Breast epithelium (tissue), 4 donors: ENCODE data around the gene ASB4. TPM values are rescaled to one million over a fixed set of nuclear protein-coding genes. Genes with fewer than 3 reads are reported as not detected.

ENCODE experiments used
- DNase-seq, 2 donors: peaks; one replicate each; pipeline ENCODE4 v3.0.0-alpha.2; 2019; ENCODE audit warnings: low spot score in 2 of 2
- H3K27ac ChIP-seq, 2 donors: fragments of 200-600 bp; sonication (generic) in 1 of 2; one replicate each; pipeline ENCODE4 v1.5.1; 2016 to 2019; ENCODE audit warnings: mild to moderate bottlenecking in 1 of 2
- H3K27me3 ChIP-seq, 2 donors: fragments of 200-600 bp; sonication (generic) in 1 of 2; one replicate each; pipeline versions ENCODE4 v1.5.1 to v1.6.0; 2017 to 2019; ENCODE audit warnings: control low read depth in 1 of 2, mild to moderate bottlenecking in 1 of 2
- H3K36me3 ChIP-seq: fragments of 200-600 bp; one replicate; pipeline ENCODE4 v1.5.1; 2019
- H3K4me1 ChIP-seq, 2 donors: fragments of 200-600 bp; sonication (generic); one replicate each; pipeline ENCODE4 v1.5.1; 2016 to 2019; ENCODE audit warnings: control low read depth in 1 of 2
- H3K4me3 ChIP-seq, 3 donors: fragments of 200-600 bp; sonication (generic); 1 replicate in 2 of 3; 2 replicates in 1 of 3; pipeline ENCODE4 v1.5.1; 2016 to 2019; ENCODE audit warnings: mild to moderate bottlenecking in 3 of 3, moderate library complexity in 2 of 3
- H3K9me3 ChIP-seq, 2 donors: fragments of 200-600 bp; sonication (generic) in 1 of 2; one replicate each; pipeline ENCODE4 v1.5.1; 2016 to 2019; ENCODE audit warnings: control low read depth in 1 of 2
- POLR2A ChIP-seq: fragments of 450-650 bp; IDR thresholded peaks from one replicate; pipeline ENCODE4 v1.6.1; 2016; ENCODE audit warnings: antibody characterized with exemption, mild to moderate bottlenecking, moderate library complexity
- POLR2AphosphoS5 ChIP-seq, 3 donors: sonication (generic); formaldehyde crosslinking; IDR thresholded peaks; one replicate each; pipeline ENCODE4 v1.6.1; 2017; ENCODE audit warnings: antibody characterized with exemption in 3 of 3
- intact Hi-C: fragments of 100-400 bp; cut with DNase I; formaldehyde crosslinking; loops from one replicate; pipeline ENCODE4 v1.15.1; 2023; ENCODE audit warnings: low total_unique reads
- total RNA-seq, 3 donors: library from RNA; depleted of rRNA; stranded (reverse); fragments of >200 nt; gene quantifications; one replicate each; pipeline ENCODE4 v1.1.0, GENCODE V29; 2016
- TF ChIP-seq, protein P1 (sequence below), 3 donors: fragments of 450-650 bp; IDR thresholded peaks; one replicate each; pipeline ENCODE4 v1.5.1; 2016 to 2017; ENCODE audit warnings: antibody characterized with exemption in 3 of 3, mild to moderate bottlenecking in 3 of 3, moderate library complexity in 3 of 3

The ASB4 gene, protein sequence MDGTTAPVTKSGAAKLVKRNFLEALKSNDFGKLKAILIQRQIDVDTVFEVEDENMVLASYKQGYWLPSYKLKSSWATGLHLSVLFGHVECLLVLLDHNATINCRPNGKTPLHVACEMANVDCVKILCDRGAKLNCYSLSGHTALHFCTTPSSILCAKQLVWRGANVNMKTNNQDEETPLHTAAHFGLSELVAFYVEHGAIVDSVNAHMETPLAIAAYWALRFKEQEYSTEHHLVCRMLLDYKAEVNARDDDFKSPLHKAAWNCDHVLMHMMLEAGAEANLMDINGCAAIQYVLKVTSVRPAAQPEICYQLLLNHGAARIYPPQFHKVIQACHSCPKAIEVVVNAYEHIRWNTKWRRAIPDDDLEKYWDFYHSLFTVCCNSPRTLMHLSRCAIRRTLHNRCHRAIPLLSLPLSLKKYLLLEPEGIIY
- total RNA-seq = under 1 TPM; 0.16 to 0.33 (median 0.29) TPM

DNA sequence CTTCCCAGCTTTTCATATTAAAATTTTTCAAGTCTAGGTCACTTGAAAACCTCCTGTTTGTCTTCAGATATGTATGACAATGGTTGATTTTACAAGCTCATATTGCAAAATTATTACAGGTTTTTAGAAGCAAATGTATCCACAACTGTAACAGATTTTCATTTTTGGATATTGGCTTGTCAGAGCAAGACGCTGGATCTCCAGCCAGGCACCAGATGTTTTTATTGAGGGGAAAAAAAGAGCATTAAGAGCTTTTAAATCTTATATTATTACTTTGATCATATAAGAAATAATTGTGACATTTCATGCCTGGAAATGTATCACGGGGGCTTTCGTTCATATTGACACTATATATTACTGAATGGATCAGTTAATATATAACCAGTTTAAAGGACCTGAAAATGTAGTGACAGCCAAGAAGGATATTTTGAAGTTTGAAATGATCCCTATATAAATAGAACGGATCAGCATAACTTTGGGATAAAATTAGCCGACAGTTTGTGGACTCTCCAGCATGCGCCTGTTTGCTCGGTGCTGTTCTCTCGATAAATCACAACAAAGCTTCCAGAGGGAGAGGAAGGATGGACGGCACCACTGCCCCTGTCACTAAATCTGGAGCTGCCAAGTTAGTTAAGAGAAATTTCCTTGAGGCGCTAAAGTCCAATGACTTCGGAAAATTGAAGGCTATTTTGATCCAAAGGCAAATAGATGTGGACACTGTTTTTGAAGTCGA, at the start of gene ASB4:
TSS of gene ASB4 (plus strand) at position 553 of the 733 bp plus-strand sequence. CDS start at position 582, 29 bp downstream.
- no peaks in the 10 kb centered on the region for H3K9me3 ChIP-seq
- no peaks in the 10 kb centered on the region for H3K36me3 ChIP-seq
- H3K4me1 ChIP-seq = no peaks in the 10 kb centered on the region
- TF ChIP-seq, protein P1, sequence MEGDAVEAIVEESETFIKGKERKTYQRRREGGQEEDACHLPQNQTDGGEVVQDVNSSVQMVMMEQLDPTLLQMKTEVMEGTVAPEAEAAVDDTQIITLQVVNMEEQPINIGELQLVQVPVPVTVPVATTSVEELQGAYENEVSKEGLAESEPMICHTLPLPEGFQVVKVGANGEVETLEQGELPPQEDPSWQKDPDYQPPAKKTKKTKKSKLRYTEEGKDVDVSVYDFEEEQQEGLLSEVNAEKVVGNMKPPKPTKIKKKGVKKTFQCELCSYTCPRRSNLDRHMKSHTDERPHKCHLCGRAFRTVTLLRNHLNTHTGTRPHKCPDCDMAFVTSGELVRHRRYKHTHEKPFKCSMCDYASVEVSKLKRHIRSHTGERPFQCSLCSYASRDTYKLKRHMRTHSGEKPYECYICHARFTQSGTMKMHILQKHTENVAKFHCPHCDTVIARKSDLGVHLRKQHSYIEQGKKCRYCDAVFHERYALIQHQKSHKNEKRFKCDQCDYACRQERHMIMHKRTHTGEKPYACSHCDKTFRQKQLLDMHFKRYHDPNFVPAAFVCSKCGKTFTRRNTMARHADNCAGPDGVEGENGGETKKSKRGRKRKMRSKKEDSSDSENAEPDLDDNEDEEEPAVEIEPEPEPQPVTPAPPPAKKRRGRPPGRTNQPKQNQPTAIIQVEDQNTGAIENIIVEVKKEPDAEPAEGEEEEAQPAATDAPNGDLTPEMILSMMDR (IDR thresholded peaks at IDR 0.05) = no peak
- TF ChIP-seq POLR2AphosphoS5 (IDR thresholded peaks at IDR 0.05) = no peak
- no peak for TF ChIP-seq POLR2A
- H3K4me3 ChIP-seq = no peak within 1 kb of the TSS
- H3K27me3 ChIP-seq = no peaks in the 10 kb centered on the region
- DNase-seq = no peak
- no peak within 1 kb of the TSS for H3K27ac ChIP-seq
- intact Hi-C loops = no loop called here

- Histone ChIP-seq H3K4me3 (no peak overlapping the region), H3K27ac (no peak overlapping the region), H3K36me3 (no peaks in the 10 kb centered on the region), H3K27me3 (no peaks in the 10 kb centered on the region), H3K4me1 (no peaks in the 10 kb centered on the region), H3K9me3 (no peaks in the 10 kb centered on the region)
- intact Hi-C loops = no loop called here
- no peak for TF ChIP-seq POLR2AphosphoS5 (IDR thresholded peaks at IDR 0.05)
- TF ChIP-seq, protein P1 (IDR thresholded peaks at IDR 0.05) = no peak
- TF ChIP-seq POLR2A = no peak
- no peak for DNase-seq
These were observed 49.3 kb upstream of the ASB4 start for GRCh38 chr7:95436407-95436806.

DNA sequence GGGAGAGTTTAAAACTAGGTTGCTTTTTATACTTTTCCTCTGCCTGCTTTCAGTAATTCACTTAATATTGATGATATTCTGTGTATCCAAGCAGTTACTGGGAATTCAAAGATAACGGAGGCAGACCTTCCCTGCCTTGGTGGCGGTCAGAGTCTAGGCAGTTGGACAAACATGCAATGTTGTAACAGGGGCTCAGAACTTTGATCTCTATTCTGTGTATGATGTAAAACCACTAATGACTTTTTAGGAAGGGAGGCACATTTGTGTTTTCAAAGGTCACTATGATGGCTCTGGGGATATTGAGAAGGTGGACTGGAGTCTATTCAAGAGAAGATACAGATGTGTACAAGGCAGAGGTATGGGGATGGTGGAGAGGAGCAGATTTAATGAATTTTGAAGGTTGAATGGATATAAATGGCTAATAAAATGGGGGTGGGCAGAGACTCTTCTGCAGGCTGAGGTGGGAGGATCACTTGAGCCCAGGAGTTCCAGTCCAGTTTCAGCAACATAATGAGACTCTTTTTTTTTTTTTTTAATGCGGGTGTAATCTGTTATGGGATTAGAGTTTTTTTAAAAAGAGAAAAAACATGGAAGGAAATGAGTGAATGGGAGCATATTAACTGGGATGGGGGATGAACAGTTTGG, 45.2 kb upstream of the ASB4 start:
- Histone ChIP-seq H3K27ac (no peak overlapping the region), H3K9me3 (no peaks in the 10 kb centered on the region), H3K4me3 (no peak overlapping the region), H3K4me1 (no peaks in the 10 kb centered on the region), H3K27me3 (no peaks in the 10 kb centered on the region), H3K36me3 (no peaks in the 10 kb centered on the region)
- no peak for DNase-seq
- TF ChIP-seq, protein P1 (IDR thresholded peaks at IDR 0.05) = no peak
- TF ChIP-seq POLR2A = no peak
- TF ChIP-seq POLR2AphosphoS5 (IDR thresholded peaks at IDR 0.05) = no peak
- intact Hi-C loops = no loop called here

DNA sequence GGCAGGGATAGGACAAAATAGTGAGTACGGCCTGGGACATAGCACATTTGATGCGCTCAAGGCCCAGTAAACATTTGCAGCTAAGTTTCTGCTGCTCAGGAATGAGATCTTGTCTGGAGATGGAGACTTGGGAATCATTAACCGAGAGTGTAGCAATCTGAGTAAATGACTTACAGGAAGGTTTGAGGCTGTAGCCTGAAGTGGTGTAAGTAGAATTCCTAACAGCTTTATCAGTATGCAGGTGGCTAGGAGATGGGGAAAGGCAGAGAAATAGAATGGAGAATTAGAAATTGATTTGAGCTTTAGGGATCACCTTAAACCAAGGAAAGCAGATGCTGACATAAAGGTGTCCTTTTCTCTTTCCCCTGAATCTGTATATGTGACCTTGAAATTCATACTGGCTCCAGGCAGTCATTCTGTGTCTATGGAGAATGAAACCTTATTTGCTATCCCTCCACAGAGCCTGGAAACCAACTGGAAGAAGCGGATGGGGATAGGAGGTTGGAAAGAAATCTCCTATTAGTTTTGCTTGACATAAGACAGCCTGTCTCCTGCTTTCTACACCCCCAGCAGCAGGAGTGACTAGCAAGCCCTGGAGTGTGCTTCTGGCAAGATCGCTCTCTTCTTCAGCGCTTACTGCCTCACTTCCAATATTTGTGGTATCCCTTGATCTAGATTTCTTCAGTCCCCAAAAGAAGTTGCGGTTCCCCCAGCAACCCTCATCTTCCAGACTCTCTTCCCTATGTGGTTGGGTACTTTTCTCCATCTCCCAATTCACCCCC, 44.5 kb upstream of the ASB4 start:
- H3K4me3 ChIP-seq = no peak overlapping the region
- DNase-seq = no peak
- no peaks in the 10 kb centered on the region for H3K36me3 ChIP-seq
- H3K4me1 ChIP-seq = no peaks in the 10 kb centered on the region
- no peaks in the 10 kb centered on the region for H3K27me3 ChIP-seq
- H3K9me3 ChIP-seq = no peaks in the 10 kb centered on the region
- intact Hi-C loops = no loop called here
- no peak overlapping the region for H3K27ac ChIP-seq
- TF ChIP-seq, protein P1 (IDR thresholded peaks at IDR 0.05) = no peak
- TF ChIP-seq POLR2AphosphoS5 (IDR thresholded peaks at IDR 0.05) (no peak), POLR2A (no peak)
